ENCODE measurements around the gene VPS13D.

DNA sequence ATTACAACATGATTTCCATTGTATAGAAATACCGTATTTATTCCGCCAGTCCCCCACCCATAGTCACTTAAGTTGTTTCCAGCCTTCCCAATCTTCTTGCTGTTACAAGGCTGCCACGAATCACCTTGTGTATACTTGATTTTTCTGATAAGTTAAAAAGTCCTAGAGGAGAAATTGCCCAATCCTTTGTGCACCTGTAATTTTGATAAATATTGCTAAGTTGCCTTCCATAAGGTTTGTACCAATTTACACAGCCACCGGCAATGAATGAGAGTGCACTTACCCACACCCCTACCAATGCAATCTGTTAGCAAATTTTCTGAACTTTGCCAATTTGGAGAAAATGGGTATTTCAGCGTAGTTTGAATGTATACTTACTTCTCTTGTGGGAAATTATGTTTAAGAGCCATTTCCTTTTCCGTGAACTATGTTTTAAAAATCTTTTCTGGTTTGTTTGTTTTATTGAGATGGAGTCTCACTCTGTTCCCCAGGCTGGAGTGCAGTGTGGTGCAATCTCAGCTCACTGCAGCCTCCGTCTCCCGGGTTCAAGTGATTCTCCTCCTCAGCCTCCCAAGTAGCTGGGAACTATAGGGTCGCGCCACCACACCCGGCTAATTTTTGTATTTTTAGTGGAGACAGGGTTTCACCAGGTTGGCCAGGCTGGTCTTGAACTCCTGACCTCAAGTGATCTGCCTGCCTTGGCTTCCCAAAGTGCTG lies 300.8 kb downstream of the VPS13D start:
- TF ChIP-seq, protein P1, sequence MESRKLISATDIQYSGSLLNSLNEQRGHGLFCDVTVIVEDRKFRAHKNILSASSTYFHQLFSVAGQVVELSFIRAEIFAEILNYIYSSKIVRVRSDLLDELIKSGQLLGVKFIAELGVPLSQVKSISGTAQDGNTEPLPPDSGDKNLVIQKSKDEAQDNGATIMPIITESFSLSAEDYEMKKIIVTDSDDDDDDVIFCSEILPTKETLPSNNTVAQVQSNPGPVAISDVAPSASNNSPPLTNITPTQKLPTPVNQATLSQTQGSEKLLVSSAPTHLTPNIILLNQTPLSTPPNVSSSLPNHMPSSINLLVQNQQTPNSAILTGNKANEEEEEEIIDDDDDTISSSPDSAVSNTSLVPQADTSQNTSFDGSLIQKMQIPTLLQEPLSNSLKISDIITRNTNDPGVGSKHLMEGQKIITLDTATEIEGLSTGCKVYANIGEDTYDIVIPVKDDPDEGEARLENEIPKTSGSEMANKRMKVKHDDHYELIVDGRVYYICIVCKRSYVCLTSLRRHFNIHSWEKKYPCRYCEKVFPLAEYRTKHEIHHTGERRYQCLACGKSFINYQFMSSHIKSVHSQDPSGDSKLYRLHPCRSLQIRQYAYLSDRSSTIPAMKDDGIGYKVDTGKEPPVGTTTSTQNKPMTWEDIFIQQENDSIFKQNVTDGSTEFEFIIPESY (IDR thresholded peaks at IDR 0.05; ENCODE audit: extremely low read depth, insufficient replicate concordance, low read length) = no peak
- no peak for TF ChIP-seq SP1 (IDR thresholded peaks at IDR 0.05; ENCODE audit: low read depth)
- TF ChIP-seq EZH2 (IDR thresholded peaks at IDR 0.05) = no peak
- TF ChIP-seq ZFX (IDR thresholded peaks at IDR 0.05) = no peak
- TF ChIP-seq, protein P2, sequence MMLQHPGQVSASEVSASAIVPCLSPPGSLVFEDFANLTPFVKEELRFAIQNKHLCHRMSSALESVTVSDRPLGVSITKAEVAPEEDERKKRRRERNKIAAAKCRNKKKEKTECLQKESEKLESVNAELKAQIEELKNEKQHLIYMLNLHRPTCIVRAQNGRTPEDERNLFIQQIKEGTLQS (IDR thresholded peaks at IDR 0.05) = no peak
- TF ChIP-seq CEBPB (IDR thresholded peaks at IDR 0.05; ENCODE audit: low read depth) = no peak
- no peak for TF ChIP-seq POLR2A (IDR thresholded peaks at IDR 0.05; ENCODE audit: borderline replicate concordance, extremely low read depth, insufficient read depth, insufficient read length)
- TF ChIP-seq EZH2phosphoT487 (IDR thresholded peaks at IDR 0.05; ENCODE audit: borderline replicate concordance) = no peak
- TF ChIP-seq, protein P3, sequence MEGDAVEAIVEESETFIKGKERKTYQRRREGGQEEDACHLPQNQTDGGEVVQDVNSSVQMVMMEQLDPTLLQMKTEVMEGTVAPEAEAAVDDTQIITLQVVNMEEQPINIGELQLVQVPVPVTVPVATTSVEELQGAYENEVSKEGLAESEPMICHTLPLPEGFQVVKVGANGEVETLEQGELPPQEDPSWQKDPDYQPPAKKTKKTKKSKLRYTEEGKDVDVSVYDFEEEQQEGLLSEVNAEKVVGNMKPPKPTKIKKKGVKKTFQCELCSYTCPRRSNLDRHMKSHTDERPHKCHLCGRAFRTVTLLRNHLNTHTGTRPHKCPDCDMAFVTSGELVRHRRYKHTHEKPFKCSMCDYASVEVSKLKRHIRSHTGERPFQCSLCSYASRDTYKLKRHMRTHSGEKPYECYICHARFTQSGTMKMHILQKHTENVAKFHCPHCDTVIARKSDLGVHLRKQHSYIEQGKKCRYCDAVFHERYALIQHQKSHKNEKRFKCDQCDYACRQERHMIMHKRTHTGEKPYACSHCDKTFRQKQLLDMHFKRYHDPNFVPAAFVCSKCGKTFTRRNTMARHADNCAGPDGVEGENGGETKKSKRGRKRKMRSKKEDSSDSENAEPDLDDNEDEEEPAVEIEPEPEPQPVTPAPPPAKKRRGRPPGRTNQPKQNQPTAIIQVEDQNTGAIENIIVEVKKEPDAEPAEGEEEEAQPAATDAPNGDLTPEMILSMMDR (IDR thresholded peaks at IDR 0.05 in 2 of 3, conservative IDR thresholded peaks at IDR 0.05 in 1 of 3; ENCODE audit: borderline replicate concordance in 1 of 3, insufficient read depth in 1 of 3, low read depth in 2 of 3, low read length in 2 of 3) = no peak

Measured in HCT116 (cell line).